Epithelial cell of esophagus (primary cell): ENCODE measurements around the gene RNASE8.

Experiments
- DNase-seq: peaks from one replicate; pipeline ENCODE4 v3.0.0; 2010; ENCODE audit warnings: low read depth
- H3K4me3 ChIP-seq: 2 replicates; pipeline ENCODE4 v1.5.1; 2011; ENCODE audit warnings: mild to moderate bottlenecking, low read length, control low read depth
- CTCF ChIP-seq: IDR thresholded peaks from 2 replicates; pipeline ENCODE4 v1.5.1; 2011; ENCODE audit warnings: low read depth, mild to moderate bottlenecking, low read length, control low read depth, inconsistent platforms; ENCODE audit not compliant: insufficient read depth; ENCODE audit errors: missing control alignments

Gene RNASE8

GRCh38 chr14:21043387-21043973 is 14.1 kb upstream of the RNASE8 start:
- no peak for TF ChIP-seq CTCF
- H3K4me3 ChIP-seq = no peak overlapping the region
- no peak for DNase-seq

GRCh38 chr14:21043974-21044618 is 13.5 kb upstream of the RNASE8 start:
- H3K4me3 ChIP-seq = no peak overlapping the region
- no peak for DNase-seq
- no peak for TF ChIP-seq CTCF

- TF ChIP-seq CTCF = no peak
- DNase-seq = no peak
- H3K4me3 ChIP-seq = no peak overlapping the region
Measured at GRCh38 chr14:21047378-21047781, 10.2 kb upstream of the RNASE8 start.

GRCh38 chr14:21048638-21049037 is 9.0 kb upstream of the RNASE8 start:
- DNase-seq = no peak
- no peak overlapping the region for H3K4me3 ChIP-seq
- TF ChIP-seq CTCF = no peak

GRCh38 chr14:21049271-21049673 is 8.3 kb upstream of the RNASE8 start:
- H3K4me3 ChIP-seq = no peak overlapping the region
- no peak for TF ChIP-seq CTCF
- DNase-seq = no peak

- no peak for DNase-seq
- no peak for TF ChIP-seq CTCF
- no peak overlapping the region for H3K4me3 ChIP-seq
Measured at GRCh38 chr14:21050597-21050996, 7.0 kb upstream of the RNASE8 start.

- no peak for DNase-seq
- no peak overlapping the region for H3K4me3 ChIP-seq
- no peak for TF ChIP-seq CTCF
Measured at GRCh38 chr14:21053184-21054122, 4.2 kb upstream of the RNASE8 start.
